ENCODE measurements around the gene SUPT3H. TPM values are rescaled to one million over a fixed set of nuclear protein-coding genes. Genes with fewer than 3 reads are reported as not detected.

Gene SUPT3H
- total RNA-seq, 6 experiments from 2014 or later, result 0.95 to 2.8 (median 2.0) TPM

- WGBS (ENCODE audit: insufficient coverage, low coverage, low lambda C conversion rate, missing lambda C conversion rate), result under 1% methylated on average over 31 of the region's 62 CpGs
- ATAC-seq (peak; percentile 3 to 11 (median 9)), DNase-seq (peak; percentile 36 to 69 (median 51))
- H3K4me1 ChIP-seq, result peaks cover 0 to 31% (median 0%) of the 10 kb centered on the region in 4 donors
- no peak for TF ChIP-seq CTCF (IDR thresholded peaks at IDR 0.05)
- TF ChIP-seq POLR2A (IDR thresholded peaks at IDR 0.05), result no peak
- peaks cover 0 to 23% of the 10 kb centered on the region in 2 donors for H3K27me3 ChIP-seq
- H3K36me3 ChIP-seq, result no peaks in the 10 kb centered on the region
- H3K27ac ChIP-seq, result peak overlapping the region in 2 of 3 donors; percentile 39 to 57
- intact Hi-C loops (cut with DNase I), result no loop called here
- H3K9me3 ChIP-seq, result no peaks in the 10 kb centered on the region
- peak overlapping the region; percentile 37 to 48 (median 48) for H3K4me3 ChIP-seq
These were observed 45.5 kb upstream of the SUPT3H start for GRCh38 chr6:45423111-45423823.

GRCh38 chr6:45422503-45423110 lies 44.9 kb upstream of the SUPT3H start:
- Histone ChIP-seq H3K4me3 (peak overlapping the region; percentile 37 to 48 (median 48)), H3K36me3 (no peaks in the 10 kb centered on the region), H3K9me3 (no peaks in the 10 kb centered on the region), H3K4me1 (peaks cover 0 to 31% (median 0%) of the 10 kb centered on the region in 4 donors), H3K27me3 (peaks cover 0 to 23% of the 10 kb centered on the region in 2 donors), H3K27ac (peak overlapping the region in 1 of 3 donors; percentile 39)
- ATAC-seq, result peak; percentile 6 to 47 (median 20)
- intact Hi-C loops (cut with DNase I), result no loop called here
- TF ChIP-seq CTCF (IDR thresholded peaks at IDR 0.05), result no peak
- no peak for TF ChIP-seq POLR2A (IDR thresholded peaks at IDR 0.05)
- DNase-seq, result peak; percentile 46 to 65 (median 48)
- under 1% methylated on average over 15 of the region's 55 CpGs for whole genome bisulfite sequencing (ENCODE audit: insufficient coverage, low coverage, low lambda C conversion rate, missing lambda C conversion rate)

GRCh38 chr6:45421709-45422502 lies 44.2 kb upstream of the SUPT3H start:
- no peaks in the 10 kb centered on the region for H3K36me3 ChIP-seq
- DNase-seq (peak; percentile 55 to 70 (median 56)), ATAC-seq (peak; percentile 50 to 65 (median 62))
- peaks cover 0 to 23% of the 10 kb centered on the region in 2 donors for H3K27me3 ChIP-seq
- H3K9me3 ChIP-seq, result no peaks in the 10 kb centered on the region
- peaks cover 0 to 31% (median 0%) of the 10 kb centered on the region in 4 donors for H3K4me1 ChIP-seq
- H3K4me3 ChIP-seq, result peak overlapping the region; percentile 37 to 48 (median 48)
- TF ChIP-seq CTCF (IDR thresholded peaks at IDR 0.05), result peak in 1 of 4 donors; percentile 6
- no peak for TF ChIP-seq POLR2A (IDR thresholded peaks at IDR 0.05)
- WGBS (ENCODE audit: insufficient coverage, low coverage, low lambda C conversion rate, missing lambda C conversion rate), result 1% methylated on average over 20 of the region's 83 CpGs
- H3K27ac ChIP-seq, result no peak overlapping the region
- intact Hi-C loops (cut with DNase I), result no loop called here

- H3K4me3 ChIP-seq, result peak overlapping the region; percentile 37 to 48 (median 48)
- H3K9me3 ChIP-seq, result no peaks in the 10 kb centered on the region
- peaks cover 0 to 31% (median 0%) of the 10 kb centered on the region in 4 donors for H3K4me1 ChIP-seq
- intact Hi-C loops (cut with DNase I), result no loop called here
- ATAC-seq, result no peak
- TF ChIP-seq CTCF (IDR thresholded peaks at IDR 0.05) (no peak), POLR2A (IDR thresholded peaks at IDR 0.05) (no peak)
- H3K27me3 ChIP-seq, result peaks cover 0 to 23% of the 10 kb centered on the region in 2 donors
- 7% methylated on average over 19 of the region's 19 CpGs for WGBS (ENCODE audit: insufficient coverage, low coverage, low lambda C conversion rate, missing lambda C conversion rate)
- no peak for DNase-seq
- no peak overlapping the region for H3K27ac ChIP-seq
- no peaks in the 10 kb centered on the region for H3K36me3 ChIP-seq
These were observed 43.4 kb upstream of the SUPT3H start for GRCh38 chr6:45420909-45421708.

Measured in right lobe of liver (tissue), 6 donors.